Activated T-helper 9 cell treated with anti-CD3 and anti-CD28 coated beads, Interleukin-2, amount 50 U/mL, for 16 hours (primary cell): ENCODE measurements around the gene OR3A3.
"Not testable (repeated sequence)": the region's sequence is repeated elsewhere in the genome, so short reads cannot be mapped to it uniquely, and the experiment has no call there.

Source experiments
- DNase-seq: peaks from one replicate; pipeline ENCODE4 v3.0.0-alpha.2; 2020; ENCODE audit warnings: low read depth

Gene OR3A3

DNA sequence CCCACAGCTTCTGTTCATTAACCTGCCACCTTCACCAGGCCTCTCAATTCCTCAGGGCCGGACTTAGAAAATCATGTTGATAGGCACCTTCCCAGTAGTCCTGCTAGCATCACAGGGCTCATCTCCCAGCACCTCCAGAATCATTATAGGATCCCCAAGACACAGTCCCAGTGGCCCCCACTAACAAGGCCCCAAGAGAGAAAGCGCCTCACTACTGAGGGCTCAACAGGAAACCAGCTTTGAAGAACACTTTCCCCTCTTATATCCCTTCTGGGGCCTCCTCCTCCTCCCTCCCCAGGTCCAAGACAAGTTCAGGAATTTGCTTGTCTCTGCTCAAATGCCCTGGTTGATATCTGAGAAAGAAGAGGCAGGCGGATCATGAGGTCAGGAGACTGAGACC, at the start of gene OR3A3:
Gene OR3A3 (plus strand): TSS at position 301 of the 400 bp plus-strand sequence.
- DNase-seq, result no peak

DNA sequence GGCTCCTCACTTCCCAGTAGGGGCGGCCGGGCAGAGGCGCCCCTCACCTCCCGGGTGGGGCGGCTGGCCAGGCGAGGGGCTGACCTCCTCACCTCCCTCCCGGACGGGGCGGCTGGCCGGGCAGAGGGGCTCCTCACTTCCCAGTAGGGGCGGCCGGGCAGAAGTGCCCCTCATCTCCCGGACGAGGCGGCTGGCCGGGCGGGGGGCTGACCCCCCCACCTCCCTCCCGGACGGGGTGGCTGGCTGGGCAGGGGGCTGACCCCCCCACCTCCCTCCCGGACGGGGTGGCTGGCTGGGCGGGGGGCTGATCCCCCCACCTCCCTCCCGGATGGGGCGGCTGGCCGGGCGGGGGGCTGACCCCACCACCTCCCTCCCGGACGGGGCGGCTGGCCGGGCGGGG, 40.0 kb upstream of the OR3A3 start:
- DNase-seq, result not testable (repeated sequence)

GRCh38 chr17:3378321-3378720, 32.8 kb upstream of the OR3A3 start:
- DNase-seq, result no peak

DNA sequence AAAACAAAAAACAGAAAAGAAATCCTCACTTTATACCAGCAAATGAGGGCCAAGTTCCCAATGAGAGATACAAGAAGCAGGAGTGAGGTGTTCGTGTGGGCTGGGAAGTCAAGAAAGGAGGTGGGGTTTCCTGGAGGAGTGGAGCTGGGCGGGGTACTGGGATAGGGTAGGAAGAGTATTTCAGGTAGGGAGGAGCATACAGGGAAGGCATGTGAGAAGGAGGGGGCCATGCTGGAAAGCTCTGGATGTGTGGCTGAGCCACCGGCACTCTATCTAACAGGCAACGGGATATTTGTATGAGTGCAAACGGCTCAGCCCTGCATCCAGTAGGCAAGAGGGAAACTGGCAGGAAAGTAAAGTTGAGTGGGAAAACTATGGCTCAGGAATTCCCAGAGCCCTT, 29.2 kb upstream of the OR3A3 start:
- DNase-seq, result no peak

DNA sequence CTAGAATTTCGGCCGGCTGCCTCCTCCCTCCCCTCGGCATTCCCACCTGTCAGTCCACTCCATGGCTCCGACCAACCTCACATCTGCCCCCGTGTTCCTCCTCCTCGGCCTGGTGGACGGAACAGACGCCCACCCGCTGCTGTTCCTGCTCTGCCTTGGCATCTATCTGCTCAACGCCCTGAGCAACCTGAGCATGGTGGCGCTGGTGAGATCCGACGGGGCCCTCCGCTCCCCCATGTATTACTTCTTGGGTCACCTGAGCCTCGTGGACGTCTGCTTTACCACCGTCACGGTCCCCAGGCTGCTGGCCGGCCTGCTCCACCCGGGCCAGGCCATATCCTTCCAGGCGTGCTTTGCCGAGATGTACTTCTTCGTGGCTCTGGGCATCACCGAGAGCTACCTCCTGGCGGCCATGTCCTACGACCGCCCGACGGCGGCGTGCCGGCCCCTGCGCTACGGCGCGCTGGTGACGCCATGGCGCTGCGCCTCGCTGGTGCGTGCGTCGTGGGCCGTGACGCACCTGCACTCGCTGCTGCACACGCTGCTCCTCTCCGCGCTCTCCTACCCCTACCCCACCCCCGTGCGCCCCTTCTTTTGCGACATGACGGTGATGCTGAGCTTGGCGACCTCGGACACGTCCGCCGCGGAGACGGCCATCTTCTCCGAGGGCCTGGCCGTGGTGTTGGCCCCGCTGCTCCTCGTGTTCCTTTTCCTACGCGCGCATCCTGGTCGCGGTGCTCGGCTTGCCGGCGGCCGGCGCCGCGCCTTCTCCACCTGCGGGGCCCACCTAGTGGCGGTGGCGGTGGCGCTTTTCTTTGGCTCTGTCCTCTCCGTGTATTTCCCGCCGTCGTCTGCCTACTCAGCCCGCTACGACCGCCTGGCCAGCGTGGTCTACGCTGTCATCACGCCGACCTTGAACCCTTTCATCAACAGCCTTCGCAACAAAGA, 25.0 kb upstream of the OR3A3 start, which contains the start of gene OR3A2:
Gene OR3A2 (minus strand): TSS at position 440 of the 948 bp plus-strand sequence.
- DNase-seq, result no peak

- DNase-seq, result no peak
Observed at GRCh38 chr17:3389791-3390190, 21.4 kb upstream of the OR3A3 start.

GRCh38 chr17:3397801-3398200, 13.4 kb upstream of the OR3A3 start:
- not testable (repeated sequence) for DNase-seq

- DNase-seq, result no peak
Observed at GRCh38 chr17:3398310-3398709, 12.9 kb upstream of the OR3A3 start, which contains the start of gene OR1E1. OR1E1 (minus strand) TSS chr17:3398410; CDS start chr17:3398410, 0 bp downstream.

- DNase-seq, result no peak
Observed at GRCh38 chr17:3400055-3400454, 11.1 kb upstream of the OR3A3 start.

GRCh38 chr17:3401786-3402185, 9.4 kb upstream of the OR3A3 start:
- DNase-seq, result no peak

DNA sequence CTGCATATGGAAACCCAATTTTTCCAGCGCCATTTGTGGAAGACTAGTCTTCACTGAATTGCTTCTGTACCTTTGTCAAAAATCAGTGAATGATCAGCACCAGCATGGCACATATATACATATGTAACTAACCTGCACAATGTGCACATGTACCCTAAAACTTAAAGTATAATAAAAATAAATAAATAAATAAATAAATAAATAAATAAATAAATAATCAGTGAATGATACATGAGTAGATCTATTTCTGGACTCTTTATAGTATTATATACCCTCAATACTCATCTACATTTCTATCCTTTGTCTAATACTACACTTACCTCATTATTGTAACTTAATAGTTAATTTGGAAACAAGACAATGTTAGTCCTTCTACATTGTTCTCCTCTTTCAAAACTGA, 7.3 kb upstream of the OR3A3 start:
- DNase-seq, result not testable (repeated sequence)

GRCh38 chr17:3412216-3412615, 1.0 kb downstream of the OR3A3 start:
- DNase-seq, result not testable (repeated sequence)

GRCh38 chr17:3415610-3416009, 4.4 kb downstream of the OR3A3 start:
- no peak for DNase-seq

DNA sequence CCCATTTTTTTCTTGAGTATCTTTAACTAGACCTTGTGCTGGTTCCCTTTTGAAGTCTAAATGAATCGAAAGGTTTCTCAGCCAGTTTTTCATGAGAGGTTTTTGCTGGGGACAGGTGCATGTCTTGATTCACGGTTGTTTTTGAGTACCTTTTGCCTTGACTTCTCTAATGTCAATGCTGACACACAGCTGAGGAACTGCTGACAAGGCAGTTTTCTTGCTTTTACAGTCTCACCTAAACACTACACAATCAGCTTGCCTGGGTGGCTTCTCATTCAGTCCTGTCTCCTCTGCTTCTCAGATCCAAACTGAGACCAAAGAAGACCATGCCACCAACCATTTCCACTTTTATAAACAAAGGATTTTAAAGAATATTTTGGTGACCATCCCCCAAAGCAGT, 7.1 kb downstream of the OR3A3 start:
- no peak for DNase-seq

DNA sequence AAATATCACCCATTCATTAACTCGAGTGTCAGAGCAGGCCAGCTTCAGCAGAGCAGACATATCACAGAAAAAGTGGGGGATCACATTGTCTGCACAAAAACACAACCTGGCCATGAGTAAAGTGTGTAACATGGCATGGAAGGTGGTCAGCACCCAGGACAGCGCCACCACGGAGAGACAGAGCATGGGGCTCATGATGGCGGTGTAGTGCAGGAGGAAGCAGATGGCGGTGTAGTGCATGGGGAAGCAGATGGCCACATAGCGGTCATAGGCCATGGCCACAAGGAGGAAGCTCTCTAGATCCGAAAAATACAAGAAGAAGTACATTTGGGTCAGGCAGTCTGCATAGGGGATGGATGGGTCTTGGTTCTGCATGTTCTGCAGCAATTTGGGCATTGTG, 22.0 kb downstream of the OR3A3 start:
- DNase-seq, result not testable (repeated sequence)

- DNase-seq, result no peak
Observed at GRCh38 chr17:3433741-3434140, 22.6 kb downstream of the OR3A3 start, which contains the start of gene OR1E2. OR1E2 (minus strand) TSS chr17:3433841; CDS start chr17:3433841, 0 bp downstream.

DNA sequence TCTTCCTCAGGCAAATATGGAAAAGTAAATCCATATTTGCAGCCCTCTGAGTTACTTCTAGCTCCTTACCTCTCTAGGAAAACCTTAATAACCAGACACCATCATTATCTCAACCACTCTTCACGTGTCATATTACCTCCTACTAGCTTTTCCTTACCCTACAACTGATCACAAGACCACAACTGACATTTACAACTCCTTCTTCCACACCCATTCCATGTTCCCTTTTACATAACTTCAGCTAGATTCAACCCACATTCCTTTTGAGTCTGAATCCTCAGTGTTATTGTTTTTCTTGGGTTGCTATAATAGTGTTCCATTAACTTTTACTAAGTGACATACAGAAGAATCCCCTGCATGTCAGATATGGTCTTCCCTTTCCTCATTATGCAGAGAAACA, 27.2 kb downstream of the OR3A3 start:
- no peak for DNase-seq

DNA sequence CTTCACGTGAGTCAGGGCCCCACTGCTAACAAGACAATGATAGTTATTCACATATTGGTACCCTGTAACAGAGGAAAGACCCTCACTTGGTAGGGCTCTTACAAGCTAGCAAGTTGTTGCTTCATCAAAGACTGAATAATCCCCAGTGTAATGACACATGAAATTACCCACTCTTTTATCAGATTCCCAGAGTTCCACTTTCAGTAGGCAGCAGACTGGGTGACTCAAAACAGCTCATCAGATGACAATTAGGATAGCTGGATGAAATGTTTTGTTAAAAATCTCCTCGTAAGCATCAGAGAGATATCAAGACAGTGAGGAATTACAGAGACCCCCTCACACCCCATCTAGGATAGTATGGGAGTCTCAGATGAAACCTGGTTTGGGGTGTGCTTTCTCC, 29.3 kb downstream of the OR3A3 start:
- DNase-seq, result no peak

DNA sequence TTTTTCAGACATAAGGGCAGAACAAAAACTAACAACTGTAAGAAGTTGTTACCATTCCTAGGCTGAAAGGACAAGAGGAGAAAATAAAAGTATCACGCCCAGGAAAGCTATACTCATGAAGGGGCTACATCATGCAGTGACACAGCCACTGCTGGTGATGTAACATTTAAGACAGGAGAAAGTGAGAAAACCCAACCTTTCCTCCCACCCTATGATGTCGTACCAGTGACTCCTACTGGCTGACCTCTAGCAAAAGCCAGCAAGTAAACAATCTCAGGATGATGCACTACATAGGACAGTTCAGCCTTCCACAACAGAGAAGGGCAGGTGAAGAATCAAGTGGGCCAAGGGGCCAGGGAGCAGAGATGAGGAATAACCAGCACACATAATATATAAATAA, 36.5 kb downstream of the OR3A3 start:
- DNase-seq, result no peak

DNA sequence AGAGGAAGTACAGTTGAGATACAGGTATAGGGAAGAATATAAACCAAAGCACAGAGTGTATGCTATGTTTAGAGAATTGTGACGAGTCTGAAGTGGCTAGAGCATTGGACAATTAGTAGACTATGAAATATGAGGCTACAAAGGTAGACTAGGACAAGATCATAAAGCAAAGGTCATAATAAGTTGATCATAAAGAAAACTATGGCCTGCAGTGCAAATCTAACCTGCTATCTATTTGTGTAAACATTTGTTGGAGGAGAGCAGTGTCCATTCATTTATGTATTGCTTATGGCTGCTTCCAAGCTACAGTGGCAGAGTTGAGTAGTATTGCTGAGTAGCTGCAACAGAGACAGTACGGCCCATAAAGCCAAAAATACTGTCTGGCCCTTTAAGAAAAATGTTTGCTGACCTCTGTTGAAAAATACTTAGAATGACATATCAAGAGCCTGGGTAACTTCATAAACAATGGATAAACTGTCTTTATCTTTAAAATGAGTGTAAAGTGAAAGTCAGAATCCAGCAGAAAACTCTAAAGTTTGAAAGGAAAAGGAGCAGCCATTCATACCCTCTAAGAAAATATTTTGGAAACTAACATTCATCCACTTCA, 37.0 kb downstream of the OR3A3 start:
- DNase-seq, result no peak

DNA sequence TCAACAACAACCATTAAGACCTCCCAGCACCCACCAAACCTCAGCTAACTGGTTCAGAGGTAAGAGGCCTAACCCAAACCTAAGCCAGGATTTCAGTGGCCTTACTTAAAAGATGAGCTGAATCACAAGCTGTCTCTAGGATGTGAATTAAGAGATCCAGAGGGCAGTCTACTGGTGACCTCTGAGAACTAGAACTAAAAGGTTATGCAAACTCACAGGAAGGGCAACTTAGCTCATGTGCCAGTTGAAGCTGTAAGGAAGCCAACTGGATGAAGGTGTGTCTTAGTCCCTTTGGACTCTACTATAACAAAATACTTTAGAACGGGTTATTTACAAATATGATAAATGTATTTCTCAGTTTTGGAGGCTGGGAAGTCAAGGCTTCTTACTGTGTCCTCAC, 55.2 kb downstream of the OR3A3 start:
- not testable (repeated sequence) for DNase-seq

DNA sequence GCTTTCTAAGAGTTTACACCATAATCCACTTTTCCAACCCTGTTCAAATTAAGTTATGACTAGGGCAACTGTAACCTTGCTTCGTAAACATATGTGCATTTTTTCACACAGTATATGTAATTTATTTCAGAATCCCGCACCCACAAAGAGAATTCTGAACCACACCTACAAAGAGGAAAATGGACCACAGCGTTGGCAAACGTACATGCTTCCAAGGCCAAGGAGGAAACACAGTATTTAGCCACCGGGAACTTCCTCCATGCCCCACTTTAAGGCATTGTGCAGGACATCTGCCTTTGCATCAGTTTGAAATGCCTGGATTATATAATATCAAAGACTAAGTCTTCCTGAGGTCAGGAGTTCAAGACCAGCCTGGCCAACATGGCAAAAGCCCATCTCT, 58.4 kb downstream of the OR3A3 start:
- DNase-seq, result no peak

GRCh38 chr17:3471599-3471998, 60.4 kb downstream of the OR3A3 start, which contains the start of gene SPATA22:
SPATA22 (minus strand) TSS chr17:3471819; CDS start chr17:3469325, 2,494 bp downstream.
- DNase-seq, result no peak
